Measurements from ENCODE around the gene OSGIN1. TPM values are rescaled to one million over a fixed set of nuclear protein-coding genes. Genes with fewer than 3 reads are reported as not detected.

The OSGIN1 gene
- total RNA-seq, 1 donor from 2014 or later = 3.7 TPM

DNA sequence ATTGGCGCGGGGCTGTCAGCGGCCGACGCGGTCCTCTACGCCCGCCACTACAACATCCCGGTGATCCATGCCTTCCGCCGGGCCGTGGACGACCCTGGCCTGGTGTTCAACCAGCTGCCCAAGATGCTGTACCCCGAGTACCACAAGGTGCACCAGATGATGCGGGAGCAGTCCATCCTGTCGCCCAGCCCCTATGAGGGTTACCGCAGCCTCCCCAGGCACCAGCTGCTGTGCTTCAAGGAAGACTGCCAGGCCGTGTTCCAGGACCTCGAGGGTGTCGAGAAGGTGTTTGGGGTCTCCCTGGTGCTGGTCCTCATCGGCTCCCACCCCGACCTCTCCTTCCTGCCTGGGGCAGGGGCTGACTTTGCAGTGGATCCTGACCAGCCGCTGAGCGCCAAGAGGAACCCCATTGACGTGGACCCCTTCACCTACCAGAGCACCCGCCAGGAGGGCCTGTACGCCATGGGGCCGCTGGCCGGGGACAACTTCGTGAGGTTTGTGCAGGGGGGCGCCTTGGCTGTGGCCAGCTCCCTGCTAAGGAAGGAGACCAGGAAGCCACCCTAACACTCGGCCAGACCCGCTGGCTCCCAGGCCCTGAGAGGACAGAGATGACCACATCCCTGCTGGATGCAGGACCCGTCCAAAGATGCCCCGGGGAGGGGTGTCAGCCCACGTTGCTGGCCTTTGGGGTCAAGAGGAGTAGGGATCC, 12.6 kb downstream of the OSGIN1 start:
- H3K4me3 ChIP-seq (ENCODE audit: low read depth, low read length) = no peak overlapping the region
- DNase-seq (ENCODE audit: low read depth) = no peak
- TF ChIP-seq, protein P1, sequence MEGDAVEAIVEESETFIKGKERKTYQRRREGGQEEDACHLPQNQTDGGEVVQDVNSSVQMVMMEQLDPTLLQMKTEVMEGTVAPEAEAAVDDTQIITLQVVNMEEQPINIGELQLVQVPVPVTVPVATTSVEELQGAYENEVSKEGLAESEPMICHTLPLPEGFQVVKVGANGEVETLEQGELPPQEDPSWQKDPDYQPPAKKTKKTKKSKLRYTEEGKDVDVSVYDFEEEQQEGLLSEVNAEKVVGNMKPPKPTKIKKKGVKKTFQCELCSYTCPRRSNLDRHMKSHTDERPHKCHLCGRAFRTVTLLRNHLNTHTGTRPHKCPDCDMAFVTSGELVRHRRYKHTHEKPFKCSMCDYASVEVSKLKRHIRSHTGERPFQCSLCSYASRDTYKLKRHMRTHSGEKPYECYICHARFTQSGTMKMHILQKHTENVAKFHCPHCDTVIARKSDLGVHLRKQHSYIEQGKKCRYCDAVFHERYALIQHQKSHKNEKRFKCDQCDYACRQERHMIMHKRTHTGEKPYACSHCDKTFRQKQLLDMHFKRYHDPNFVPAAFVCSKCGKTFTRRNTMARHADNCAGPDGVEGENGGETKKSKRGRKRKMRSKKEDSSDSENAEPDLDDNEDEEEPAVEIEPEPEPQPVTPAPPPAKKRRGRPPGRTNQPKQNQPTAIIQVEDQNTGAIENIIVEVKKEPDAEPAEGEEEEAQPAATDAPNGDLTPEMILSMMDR (conservative IDR thresholded peaks at IDR 0.05; ENCODE audit: low read depth, low read length) = no peak

DNA sequence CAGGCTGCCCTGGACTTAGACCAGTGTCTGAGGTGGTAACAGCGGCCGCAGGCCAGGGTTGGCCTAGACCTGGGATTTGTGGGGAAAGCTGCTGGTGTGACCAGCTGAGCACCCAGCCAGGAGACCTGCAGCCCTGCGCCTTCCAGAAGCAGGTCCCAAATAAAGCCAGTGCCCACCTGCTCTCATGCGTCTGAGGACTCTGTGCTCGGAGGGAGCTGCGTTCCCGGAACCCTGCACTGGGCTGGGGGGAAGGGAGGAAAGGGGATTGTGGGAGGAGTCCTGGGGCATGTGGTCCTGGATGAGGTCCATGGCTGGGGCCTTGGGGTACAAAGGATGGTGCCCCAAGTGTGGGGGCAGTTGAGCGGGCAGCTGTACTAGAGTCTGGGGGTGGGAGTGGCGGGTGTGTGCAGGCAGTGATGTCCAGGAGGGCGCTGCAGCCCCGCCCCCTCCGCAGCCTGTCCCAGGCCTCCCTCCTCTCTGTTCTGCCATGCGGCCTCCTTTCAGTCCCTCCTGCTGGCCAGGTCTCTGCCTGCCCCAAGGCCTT, 13.2 kb downstream of the OSGIN1 start:
- TF ChIP-seq, protein P1 (conservative IDR thresholded peaks at IDR 0.05; ENCODE audit: low read depth, low read length) = no peak
- H3K4me3 ChIP-seq (ENCODE audit: low read depth, low read length) = no peak overlapping the region

DNA sequence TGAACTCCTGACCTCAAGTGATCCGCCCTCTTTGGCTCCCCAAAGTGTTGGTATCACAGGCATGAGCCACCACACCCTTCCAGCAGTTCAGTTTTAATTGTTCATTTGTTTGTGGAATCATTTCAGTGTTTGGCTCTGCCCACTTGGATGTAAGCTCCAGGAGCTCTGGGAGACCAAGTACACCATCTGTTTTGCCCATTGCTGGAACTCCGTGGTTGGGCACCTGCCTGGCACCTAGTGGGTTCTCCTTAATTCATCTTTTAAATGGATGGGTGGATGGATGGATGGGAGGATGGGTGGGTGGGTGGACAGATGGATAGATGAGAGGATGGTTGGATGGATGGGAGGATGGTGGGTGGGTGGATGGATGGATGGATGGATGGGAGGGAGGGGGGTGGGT, 14.1 kb downstream of the OSGIN1 start:
- no peak overlapping the region for H3K4me3 ChIP-seq (ENCODE audit: low read depth, low read length)
- no peak for DNase-seq (ENCODE audit: low read depth)
- TF ChIP-seq, protein P1 (conservative IDR thresholded peaks at IDR 0.05; ENCODE audit: low read depth, low read length) = no peak

More for the DNA sequence above, 13.2 kb downstream of the OSGIN1 start:
- no peak for DNase-seq (ENCODE audit: low read depth)

DNA sequence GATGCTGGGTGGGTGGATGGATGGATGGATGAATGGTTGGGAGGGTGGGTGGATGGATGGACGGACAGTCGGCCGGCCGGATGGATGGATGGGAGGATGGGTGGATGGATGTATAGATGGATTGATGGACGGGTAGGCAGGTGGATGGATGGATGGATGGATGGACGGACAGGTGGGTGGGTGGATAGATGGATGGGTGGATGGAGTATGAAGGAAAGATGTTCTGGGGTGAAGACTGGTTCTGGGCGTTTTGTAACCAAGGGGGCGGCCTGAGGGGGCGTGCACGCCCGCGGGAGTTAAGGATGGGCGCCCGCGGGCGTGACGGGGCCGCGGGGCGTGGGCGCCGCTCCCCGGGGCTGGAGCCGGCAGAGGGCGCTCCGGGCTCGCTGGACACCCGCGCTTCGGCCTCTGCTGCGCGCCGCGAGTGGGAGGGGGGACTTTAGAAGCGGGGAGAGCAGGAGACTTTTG, 14.8 kb downstream of the OSGIN1 start, which contains the start of gene NECAB2:
TSS of gene NECAB2 (plus strand) at position 407 of the 468 bp plus-strand sequence. CDS start 405 bp downstream, outside the sequence.
- no peak within 1 kb of the TSS for H3K4me3 ChIP-seq (ENCODE audit: low read depth, low read length)
- TF ChIP-seq, protein P1 (conservative IDR thresholded peaks at IDR 0.05; ENCODE audit: low read depth, low read length) = peak; percentile 47
- DNase-seq (ENCODE audit: low read depth) = no peak

DNA sequence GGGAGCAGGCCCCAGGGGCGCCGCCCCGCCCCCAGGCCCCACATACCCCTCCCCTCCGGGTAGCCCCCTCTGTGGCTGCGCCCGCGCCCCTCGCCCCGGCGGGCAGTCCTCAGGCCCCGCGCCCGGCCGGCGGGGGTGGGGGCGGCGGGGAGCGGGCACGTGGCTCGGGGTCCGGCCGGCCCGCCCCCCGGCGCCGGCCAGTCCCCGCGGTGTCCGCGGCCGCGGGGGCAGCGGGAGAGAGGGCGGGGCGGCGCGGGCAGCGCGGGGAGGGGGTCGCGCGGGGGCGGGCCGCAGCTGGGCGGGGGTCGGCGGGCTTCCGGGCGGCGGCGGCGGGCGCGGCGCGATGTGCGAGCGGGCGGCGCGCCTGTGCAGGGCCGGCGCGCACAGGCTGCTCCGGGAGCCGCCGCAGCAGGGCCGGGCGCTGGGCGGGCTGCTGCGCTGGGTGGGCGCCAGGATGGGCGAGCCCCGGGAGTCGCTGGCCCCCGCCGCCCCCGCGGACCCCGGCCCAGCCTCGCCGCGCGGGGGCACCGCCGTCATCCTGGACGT, 15.3 kb downstream of the OSGIN1 start:
- no peak for DNase-seq (ENCODE audit: low read depth)
- TF ChIP-seq, protein P1 (conservative IDR thresholded peaks at IDR 0.05; ENCODE audit: low read depth, low read length) = no peak
- H3K4me3 ChIP-seq (ENCODE audit: low read depth, low read length) = no peak overlapping the region

DNA sequence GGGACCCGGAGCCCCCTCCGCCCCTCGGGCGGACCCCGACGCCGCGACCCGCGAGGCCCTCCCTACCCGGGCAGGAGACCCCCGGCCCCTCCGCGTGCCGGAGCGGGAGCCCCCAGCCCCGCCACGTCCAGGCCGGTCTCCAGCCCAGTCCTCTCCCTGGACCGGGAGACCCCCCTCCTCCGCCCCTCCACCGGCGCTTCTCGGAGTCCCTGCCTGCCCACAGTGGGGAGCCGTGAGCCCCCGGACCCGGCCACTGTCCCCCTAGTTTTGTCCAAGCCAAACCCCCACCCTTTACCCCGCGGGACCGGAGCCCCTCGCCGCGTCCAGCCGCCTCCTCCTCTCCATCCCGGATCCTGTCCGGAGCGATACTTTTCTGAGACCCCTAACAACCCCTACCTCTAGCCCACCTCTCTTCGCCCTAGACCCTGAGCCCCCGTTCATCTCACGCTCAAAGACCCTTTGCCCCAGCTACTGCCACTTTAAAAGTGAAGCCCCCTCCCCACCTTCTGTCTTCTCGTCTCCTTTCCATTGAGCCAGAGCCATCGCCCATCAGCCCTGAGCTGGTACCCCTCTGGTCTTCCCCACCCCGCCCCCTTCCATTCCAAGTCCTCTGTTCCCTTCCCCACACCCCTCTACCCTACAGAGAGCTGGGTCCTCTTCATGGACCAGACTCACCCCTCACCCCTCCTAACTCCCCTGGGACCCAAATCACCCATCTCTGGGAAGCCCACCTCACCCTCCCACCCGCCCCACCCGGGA, 16.0 kb downstream of the OSGIN1 start:
- DNase-seq (ENCODE audit: low read depth) = no peak
- TF ChIP-seq, protein P1 (conservative IDR thresholded peaks at IDR 0.05; ENCODE audit: low read depth, low read length) = no peak
- no peak overlapping the region for H3K4me3 ChIP-seq (ENCODE audit: low read depth, low read length)
